Superior temporal gyrus (tissue), 1 donor: ENCODE data around the gene CCDC93.
"Not testable (repeated sequence)": the region's sequence is repeated elsewhere in the genome, so short reads cannot be mapped to it uniquely, and the experiment has no call there.

Experiments used
- DNase-seq: peaks from one replicate; pipeline ENCODE4 v3.0.0-alpha.2; 2016; ENCODE audit errors: extremely low spot score

CCDC93 gene

DNA sequence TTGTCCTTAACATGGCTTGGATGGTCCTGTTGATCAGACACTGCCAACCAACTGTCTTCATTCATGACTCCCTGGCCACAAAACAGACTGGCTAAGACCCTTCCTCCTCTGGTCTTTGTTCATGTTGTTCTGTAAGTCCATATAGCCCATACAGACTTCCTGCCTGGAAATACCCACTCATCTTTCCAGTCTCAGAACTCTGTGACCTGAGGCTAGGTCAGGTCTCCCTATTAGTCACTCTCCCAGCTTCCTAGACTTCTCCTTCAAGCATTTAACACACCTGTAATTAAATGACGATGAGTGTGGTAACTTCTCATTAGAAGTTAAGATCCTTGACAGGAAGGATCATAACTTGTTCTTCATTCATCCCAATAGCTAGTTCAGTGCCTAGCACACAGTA is 56.3 kb downstream of the CCDC93 start:
- no peak for DNase-seq

DNA sequence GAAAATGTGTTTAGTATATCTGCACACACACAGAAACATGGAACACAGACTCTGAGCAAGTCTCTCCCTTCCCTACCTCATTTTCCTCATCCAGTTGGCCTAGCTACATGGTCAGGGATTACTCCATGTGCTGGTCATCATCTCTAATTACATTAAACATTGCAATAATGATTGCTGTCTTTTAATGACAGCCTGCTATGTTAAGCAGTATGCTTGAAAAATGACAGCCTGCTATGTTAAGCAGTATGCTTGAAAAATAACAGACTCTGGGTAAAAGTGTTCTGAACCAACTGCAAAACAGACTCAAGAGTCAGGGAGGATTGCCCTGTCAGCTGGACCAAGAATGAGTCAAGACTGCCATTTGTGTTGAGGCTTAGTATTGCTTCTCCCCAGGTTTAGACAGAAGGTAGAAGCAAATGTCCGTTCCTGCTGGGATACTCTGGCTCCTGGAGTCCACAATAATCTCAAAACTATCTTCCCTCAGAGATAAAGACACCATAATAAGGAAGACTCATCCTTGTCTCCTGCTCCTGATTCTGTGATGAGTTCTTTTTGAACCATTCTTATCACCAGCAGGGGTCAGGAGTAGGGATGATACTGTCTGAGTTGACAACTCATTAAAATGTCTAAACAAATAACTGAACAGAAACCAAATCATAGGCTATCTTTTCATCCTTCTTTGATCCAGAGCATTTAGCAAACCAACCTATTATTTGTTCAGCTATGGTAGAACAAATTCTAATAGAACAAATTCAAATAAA is 57.7 kb downstream of the CCDC93 start:
- peak; percentile 27 for DNase-seq

DNA sequence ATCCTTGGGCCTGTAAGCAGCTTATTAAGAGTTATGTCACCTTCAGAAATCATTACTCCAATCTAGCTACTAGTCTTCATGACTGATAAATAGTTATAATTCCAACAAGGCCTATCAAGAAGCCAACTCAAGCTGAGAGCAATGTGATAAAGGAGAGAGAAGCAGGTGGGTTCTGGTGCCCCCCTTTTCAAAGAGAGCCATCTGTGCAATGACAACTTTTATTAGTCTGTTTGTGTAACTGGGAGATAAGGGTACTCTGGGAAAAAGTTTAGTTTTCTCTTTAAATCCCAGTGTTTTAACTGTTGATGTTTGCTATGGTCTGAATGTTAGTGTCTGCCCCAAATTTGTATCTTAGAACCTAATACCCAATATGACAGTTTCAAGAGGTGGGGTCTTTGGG is 60.6 kb downstream of the CCDC93 start:
- no peak for DNase-seq

DNA sequence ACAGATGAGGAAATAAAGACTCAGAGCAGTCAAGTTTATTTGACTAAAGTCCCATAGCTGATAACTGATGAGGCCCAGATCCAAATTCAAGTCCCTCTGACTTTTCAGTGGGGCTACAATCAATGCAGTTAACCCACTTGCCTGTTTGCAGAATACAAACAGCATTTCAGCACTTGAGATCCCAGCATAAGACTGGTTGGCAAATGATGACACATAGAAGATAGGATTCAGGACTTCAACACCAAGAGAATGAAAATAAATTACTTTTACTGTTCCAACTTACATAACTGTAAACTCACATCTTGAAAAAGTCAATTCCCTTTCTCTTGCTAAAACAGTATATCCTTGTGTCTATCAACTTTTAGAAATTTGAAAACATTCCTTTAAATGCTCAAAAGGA is 61.2 kb downstream of the CCDC93 start:
- no peak for DNase-seq

DNA sequence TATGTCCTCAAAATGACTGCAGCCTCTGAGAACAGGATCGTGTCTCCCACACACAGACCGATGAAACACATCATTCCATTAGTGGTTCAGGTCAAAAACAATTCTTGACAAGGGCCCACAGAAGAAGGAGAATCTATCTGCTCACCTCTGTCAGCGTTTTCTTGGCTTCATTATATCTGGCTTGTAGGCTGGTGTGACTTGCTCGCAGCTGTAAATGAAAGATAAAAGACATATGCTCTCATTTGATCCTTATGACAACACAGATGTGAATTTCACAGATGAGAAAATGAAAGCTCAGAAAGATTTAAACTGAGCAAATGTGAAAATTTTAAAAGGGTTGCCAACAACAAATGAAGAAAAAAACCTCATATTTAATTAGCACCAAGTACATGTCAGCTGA is 61.6 kb downstream of the CCDC93 start:
- no peak for DNase-seq

DNA sequence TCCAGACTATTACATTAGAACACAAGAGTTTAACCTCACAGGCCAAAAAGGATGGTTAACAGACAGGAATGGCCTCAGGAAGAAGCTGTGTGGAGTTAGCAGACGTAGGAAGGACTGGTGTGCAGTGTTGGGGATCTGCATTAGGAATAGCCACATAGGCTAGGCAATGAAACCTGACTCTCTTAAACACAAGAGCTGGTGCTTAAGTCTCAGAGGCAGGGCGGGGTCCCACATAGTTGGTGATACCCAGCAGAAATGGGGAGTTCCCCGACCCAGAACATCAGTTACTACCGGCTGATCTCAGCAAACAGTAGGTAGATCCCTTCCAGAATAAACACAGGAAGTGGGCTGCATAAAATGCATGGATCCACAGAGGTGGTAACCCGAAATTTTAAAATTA is 64.1 kb downstream of the CCDC93 start:
- DNase-seq, result no peak

DNA sequence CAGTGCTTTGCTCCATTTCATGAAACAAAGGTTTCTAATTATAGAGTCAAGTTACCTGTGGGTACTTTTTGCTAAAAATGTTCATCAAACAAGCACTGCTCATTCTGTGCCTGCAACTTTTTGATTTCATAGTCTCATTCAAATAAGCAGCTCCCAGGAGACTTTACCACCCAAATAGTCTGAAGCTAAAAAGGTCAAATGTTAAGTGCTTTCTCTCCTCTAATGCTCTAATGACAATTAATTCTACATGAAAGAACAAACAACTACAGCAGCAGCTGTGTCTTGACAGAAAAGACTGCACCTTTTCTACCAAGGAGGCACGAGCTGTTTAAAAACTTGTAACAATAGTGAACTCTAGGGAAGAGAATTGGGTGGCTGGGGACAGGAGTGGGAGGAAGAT is 65.3 kb downstream of the CCDC93 start:
- DNase-seq, result no peak

DNA sequence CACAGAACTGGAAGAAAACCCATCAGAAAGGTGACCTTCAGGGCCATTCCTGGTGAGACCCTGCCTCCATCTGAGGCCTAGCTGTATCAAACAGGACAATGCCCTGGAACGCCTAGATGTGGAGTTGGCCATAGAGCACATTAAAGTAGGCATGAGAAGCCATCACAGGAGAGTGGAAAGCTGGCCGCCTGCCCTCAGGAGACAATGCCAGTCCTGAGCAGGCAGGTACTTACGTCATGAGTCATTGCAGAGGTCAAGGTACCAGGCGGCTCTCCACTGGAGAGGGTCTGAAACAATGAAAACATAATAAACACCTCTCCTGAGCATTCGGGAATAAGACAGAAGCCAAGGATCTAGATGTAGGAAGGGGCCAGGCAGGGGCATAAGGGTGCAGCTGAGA is 68.6 kb downstream of the CCDC93 start:
- no peak for DNase-seq

DNA sequence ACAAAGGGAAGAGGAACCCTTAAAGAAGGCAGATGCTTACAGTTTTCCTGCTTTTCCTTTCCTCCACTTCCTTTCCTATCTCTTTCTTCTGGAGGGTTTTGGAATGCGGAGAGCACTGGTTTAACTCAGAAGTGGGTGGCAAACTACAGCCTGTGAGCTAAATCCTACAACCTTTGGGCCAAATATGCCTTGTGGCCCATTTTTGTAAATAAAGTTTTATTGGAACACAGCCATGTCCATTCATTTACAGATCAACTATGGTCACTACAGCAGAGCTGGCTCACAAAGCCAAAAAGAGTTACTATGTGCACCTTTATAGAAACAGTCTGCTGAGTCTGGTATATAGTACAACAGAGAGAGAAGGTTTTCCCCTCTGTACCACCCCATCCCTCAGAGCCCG is 69.1 kb downstream of the CCDC93 start:
- DNase-seq, result no peak

DNA sequence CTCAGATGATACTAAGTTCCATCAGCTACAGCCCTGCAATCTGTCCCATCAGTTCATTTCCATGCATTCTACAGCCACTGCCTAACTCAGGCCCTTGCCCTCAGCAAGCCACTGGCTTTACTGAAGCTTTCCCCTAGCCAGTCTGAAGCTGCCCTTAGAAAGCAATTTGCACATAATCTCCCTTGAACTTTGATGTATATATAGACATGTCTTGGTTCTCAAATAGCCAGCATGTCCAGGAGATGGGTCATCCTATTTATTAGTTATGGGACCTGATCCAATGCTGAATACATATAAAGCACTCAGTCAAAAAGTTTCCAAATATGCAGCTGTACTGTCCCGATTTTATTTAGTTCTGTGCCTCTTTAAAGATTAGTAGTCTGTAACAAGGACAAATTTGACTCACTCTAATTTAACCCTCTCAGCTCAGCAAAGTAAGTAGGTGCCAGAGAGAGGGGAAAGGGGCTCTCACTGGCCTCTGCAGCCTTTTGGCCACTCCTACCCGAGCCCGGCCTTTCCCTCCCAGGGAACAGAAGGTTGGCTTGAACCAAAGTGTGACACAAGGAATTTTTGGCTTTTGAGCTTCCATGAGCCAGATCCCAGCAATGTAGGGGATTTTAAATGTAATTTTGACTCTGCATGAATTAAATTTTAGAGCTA is 70.7 kb downstream of the CCDC93 start:
- DNase-seq, result no peak

DNA sequence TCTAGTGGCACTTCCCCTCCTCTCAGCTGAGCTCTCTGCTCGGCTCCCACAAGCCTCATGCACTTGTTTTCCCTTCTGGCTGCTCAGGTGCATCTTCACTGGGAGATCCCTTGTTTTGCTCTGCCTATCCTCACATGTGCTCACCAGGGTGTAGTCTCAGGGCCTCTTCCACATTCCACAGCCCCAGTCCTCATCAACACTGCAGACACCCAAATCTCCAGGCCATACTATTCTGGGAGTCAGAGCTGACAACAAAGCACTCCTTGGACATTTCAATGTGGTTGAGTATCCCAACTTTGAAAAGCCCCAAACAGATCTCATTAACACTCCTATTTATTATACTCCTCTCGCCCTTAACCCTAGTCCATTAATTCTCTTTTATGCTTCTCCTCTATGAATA is 71.3 kb downstream of the CCDC93 start:
- DNase-seq, result no peak

DNA sequence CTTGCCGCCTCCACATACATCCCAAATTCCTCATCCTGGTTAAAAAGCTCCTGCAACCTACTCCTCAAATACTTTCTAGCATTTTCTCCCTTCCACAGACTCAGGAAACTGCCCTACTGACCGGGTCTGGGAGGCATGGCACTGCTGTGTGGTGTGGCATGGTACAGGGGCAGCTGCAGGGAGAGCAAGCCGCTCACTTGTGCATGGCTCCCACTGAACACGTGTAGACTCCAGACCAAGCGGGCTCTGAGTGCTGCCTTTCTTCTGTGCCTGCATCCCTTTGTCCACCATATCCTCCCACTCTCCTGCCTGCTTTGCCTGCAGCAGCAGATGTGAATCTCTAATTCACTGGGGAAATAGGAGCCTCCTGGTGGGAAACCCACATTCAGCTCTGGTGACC is 72.2 kb downstream of the CCDC93 start:
- DNase-seq, result no peak

DNA sequence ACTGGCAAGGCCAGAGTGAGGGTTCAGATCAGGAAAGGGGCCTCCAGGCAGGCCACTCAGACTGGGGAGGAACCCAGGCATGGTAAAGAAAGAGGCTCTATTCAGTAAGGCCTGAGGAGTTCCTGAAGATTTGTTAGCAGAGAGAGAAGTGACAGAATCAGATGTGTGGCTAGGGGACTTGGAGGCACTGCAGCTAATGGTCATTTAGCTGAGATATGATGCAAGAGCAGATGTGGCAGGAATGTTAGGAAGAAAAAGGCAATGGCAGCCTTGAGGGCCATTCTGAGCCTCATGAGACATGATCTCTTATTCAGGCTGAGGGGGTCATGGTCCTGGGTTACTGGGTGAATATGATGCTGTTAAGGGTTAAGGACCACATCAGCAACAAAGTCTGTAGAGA is 73.4 kb downstream of the CCDC93 start:
- no peak for DNase-seq

DNA sequence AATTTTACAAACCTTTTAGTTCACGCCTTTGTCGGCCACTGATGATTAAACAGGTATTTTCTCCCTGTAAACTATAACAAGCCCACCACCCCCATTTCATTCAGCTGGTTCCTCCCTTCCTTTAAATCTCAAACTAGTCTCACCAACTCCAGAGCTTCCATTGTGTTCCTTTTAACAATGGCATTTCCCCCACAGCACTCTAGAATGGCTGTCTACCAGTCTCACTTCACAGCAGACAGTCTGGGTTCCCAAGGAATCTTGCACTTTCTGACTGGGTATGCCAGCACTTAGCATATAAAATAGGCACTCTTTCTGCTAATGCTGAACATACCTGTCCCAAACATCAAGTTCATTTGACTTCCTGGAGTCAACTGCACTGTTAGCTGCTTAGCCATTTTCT is 75.3 kb downstream of the CCDC93 start:
- no peak for DNase-seq

DNA sequence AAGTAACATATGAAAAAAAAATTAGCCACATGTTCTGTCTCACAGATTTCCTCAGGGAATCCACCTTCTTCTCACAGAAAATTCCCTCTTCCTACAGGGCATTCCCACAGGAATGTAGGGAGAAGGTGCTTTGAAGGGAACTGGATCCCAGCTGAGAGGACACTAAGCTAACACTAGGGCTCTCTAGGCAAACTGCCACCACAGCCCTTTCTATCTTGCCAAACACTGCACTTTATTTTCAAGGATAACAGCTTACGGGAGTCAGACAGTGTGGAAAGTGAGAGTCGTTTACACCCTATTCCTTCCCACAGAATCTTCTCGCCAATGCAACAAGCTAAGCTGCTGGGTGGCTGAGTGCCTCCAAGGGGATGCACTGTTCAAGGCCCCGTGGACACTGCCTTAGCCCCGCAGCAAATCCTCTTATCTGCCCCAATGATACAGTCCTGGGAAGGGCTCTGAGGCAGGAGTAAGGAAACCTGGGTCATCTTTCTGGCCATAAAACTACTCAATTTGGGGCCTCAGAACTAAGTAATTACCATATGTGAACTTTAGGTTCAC is 76.9 kb downstream of the CCDC93 start:
- no peak for DNase-seq

DNA sequence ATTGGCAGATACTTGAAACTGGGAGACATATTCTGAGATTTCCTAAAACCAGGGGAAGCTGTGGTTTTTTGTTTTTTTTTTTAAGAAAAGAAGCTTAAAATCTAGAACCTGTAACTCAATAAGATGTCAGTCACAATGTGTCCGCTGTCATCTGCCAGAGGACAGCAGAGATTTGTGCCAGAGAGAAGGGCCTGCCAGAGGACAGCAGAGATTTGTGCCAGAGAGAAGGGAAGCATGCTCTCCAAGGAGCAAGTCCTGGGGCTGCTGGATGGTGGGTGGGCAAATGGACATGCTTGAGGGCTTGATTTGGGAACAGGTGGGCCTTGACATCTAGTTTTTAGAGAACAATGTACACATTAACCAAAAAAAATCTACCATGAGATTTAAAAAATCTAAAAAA is 77.9 kb downstream of the CCDC93 start:
- no peak for DNase-seq

DNA sequence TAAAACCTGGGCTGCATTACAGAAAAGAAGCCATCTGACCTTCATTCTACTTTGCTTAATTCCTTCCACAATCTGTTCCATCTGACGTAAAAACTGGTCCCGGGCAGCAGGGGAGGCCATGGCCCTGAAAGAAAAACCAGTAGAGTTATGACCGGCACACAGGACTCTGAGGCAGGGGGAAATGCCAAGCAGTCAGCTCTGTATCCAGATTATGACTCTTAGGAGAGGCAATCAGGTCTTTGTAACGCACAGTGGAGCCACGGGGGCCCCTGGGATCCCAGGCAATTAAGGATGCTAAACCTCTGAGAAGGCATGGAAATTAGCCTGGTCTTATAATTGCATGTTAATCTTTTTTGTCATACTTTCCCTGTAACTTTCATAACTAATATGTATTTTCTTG is 78.4 kb downstream of the CCDC93 start:
- DNase-seq, result no peak

DNA sequence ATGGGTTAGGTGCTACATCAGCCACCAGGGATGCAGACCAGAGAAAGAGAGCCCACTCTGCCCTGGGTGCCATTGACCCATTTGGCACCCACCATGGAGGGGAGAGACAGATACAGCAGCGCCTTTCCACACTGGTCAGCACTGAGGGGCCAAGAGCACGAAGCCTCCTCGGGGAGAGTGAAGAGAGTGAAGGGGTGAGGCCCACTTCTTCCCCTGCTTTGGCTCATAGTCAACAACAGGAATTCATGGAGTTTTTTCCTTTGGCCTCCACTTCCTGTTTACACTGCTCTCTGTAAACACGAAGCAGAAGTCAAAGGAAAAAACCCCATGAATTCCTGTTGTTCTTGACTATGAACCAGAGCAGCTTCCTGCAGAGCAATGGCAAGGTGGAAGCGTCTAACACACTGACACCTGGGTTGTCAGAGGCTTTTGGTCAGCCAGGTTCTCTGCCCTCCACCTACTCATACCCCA is 80.0 kb downstream of the CCDC93 start:
- no peak for DNase-seq

DNA sequence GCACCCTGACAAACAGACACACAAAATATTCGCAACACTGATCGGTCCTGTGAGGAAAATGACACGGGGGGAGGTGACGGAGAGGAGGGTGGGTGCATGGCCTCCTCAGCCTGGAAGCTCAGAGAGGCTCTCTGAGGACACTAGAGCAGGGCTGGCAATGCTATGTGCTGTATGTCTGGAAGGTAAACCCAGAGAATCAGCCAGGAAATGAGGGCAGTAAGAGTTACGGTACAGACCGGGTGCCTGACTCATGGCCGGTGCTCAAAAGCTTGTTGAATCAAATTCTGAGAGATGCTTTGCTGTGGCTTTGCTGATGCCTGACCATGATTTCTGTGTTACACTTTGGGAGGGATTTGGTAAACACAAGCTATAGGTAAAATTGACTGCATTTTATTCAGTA is 81.9 kb downstream of the CCDC93 start:
- no peak for DNase-seq

DNA sequence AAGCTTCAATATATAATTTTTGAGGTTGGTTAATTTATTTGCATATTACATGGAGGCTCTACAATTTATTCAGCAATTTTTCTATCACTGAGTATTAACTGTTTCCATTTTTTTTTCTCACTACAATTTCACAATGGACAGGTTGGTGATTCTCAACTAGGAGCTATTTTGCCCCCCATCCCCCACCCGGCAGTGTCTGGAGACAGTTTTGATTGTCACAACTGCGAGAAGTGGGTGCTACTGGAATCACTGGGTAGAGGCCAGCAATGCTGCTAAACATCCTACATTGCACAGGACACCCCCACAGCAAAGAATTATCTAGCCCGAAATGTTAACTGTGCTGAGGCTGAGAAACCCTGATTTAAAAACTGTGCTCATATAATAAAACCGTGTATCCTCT is 82.6 kb downstream of the CCDC93 start:
- no peak for DNase-seq

DNA sequence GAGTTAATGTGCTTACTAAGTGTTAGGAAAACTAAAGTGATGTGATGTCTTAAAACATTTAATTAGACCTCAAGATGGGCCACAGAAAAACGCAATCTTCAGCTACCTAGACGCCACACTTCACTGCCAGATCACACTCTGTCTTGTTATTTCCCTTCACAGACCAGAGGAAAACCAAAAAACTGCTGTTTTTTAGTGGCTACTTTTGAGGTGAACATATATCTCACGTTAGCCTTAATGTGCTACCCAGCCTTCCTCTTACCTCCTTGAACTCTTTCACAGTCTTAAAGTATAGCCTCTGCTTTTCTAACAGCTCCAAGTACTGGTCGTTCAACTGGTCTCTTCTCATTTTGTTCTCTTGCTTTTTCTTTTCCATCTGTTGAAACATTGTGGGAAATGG is 83.1 kb downstream of the CCDC93 start:
- DNase-seq, result no peak

DNA sequence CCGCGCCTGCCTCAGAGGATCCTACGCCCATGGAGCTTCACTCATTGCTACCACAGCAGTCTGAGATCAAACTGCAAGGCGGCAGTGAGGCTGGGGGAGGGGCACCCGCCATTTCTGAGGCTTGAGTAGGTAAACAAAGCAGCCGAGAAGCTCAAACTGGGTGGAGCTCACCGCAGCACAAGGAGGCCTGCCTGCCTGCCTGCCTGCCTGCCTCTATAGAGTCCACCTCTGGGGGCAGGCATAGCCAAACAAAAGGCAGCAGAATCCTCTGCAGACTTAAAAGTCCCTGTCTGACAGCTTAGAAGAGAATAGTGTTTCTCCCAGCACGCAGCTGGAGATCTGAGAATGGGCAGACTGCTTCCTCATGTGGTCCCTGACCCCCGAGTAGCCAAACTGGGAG is 90.4 kb downstream of the CCDC93 start:
- not testable (repeated sequence) for DNase-seq

DNA sequence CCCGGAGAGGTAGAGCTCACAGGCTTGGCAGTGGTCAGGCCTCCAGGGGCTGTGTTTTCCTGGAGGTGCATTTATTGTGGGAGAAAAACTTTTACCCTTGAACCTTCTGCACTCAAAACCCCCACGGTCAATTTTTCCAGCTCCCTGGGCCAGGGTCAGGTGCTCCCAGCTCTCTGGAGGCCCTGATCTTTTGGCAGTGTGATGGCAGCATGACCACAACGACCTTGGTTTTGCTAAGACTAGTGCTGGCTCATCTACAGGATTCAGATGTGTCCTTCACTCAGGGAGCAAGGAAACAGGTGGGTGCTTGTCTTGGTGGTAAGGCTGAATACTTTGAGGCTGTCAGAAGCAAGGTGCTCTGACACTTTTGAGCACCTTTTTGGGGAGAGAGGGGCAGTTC is 92.3 kb downstream of the CCDC93 start:
- DNase-seq, result no peak
